ENCODE results near the gene MFSD2A.
"Not testable (repeated sequence)": the region's sequence is repeated elsewhere in the genome, so short reads cannot be mapped to it uniquely, and the experiment has no call there.

MFSD2A gene

GRCh38 chr1:40007481-40008034 is 52.6 kb downstream of the MFSD2A start:
- DNase-seq, result not testable (repeated sequence)

- no peak for DNase-seq
Measured at GRCh38 chr1:40011198-40011597, 56.3 kb downstream of the MFSD2A start.

GRCh38 chr1:40014253-40014706 is 59.3 kb downstream of the MFSD2A start:
- no peak for DNase-seq

GRCh38 chr1:40014812-40015594 is 60.1 kb downstream of the MFSD2A start:
- no peak for DNase-seq

GRCh38 chr1:40017951-40018575 is 63.1 kb downstream of the MFSD2A start:
- DNase-seq, result no peak

Data from activated T-cell treated with anti-CD3 and anti-CD28 coated beads for 4 hours (primary cell).